Inferior parietal cortex (tissue), 1 donor: ENCODE results near the gene DCDC2.
"Not testable (repeated sequence)": the region's sequence is repeated elsewhere in the genome, so short reads cannot be mapped to it uniquely, and the experiment has no call there.

Source experiments
- DNase-seq: peaks from one replicate; pipeline ENCODE4 v3.0.0-alpha.2; 2016; ENCODE audit errors: extremely low spot score

The DCDC2 gene

DNA sequence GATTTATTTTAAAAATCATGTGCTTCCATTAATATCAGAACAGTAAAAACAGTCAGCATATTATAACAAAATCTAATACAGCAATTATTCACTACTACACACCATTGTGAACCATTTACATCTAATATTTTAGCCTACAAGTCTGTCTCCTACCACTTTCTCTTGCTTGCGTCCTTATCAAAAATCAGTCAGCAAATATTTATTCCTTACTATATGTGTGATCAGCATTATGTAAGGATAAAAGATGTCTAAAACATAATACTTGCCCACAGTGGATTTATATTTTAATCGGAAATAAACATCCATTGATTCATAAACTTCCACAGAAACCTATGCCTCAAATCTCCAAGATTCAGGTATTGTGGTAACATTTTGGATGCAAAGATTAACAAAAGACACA lies 132.0 kb downstream of the DCDC2 start:
- DNase-seq, result no peak

DNA sequence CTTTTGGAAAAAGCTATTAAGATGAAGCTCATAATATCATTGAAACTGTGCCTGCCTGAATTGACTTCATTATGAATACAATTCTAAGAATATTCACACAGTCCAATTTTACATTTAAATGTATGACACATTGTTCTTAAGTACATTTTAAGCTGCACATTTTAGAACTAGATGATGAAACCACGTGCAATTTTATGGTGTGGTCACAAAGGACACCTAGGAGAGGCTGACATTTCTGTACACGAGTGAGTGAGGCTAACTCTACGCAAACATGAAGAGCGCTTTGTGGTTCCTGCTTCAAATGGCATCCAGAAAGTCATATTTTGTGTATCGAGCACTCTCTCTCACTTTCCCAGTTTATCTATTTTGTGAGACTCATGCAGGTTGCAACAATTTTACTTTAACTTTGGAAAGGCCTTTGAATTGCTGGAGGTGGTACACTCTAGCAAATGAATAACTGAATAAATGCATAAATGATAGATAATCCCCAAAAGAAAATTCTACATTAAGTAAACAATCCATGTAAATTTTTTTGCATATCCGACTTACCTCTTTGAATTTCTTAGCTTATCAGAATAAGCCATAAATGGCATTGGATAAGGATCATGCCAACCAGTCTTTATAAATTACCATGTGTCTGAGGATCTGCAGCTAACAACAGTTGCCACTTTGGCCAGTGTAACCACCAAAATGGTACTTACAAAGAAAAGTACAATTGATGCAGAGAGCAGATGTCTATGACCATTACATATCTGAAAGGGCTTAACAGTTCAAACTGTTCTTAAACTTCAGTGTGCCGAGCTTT lies 134.5 kb downstream of the DCDC2 start:
- DNase-seq, result no peak

DNA sequence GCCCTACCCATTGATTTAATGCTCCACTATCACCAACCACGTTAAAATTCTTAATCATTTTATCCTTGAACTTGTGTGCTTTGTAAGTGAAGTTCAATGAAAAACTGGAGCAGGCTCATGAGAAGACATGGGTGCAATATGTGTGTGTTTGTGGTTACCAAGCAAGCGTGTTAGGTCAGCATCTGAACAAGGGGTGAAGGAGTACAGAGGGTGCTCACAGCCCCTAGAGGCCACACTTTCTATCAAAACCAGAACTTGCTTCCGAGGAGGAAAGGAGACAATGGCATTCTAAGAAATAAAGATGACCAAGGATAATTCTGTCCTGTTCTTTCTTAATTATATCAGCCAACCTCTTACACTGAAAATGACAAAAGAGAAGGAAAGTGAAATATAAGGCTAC lies 138.2 kb downstream of the DCDC2 start:
- DNase-seq, result no peak

DNA sequence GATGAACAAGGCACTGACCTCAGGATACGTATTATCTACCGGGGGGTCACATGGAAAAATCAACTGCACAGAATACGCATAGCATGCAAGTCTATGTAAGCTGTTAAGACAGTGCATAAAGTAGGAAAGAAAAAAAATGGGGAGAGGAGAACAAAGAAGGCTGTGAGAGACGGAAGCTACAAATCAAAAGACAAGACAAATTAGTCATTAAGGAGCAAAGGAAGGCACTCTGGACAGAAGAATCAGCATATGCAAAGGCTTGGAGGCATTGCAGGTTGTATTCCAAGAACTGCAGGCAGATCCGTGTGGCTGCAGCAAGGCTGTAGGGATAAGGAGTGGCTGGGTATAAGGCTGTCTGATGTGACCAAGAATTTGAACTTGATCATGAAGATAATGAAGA lies 142.9 kb downstream of the DCDC2 start:
- no peak for DNase-seq

DNA sequence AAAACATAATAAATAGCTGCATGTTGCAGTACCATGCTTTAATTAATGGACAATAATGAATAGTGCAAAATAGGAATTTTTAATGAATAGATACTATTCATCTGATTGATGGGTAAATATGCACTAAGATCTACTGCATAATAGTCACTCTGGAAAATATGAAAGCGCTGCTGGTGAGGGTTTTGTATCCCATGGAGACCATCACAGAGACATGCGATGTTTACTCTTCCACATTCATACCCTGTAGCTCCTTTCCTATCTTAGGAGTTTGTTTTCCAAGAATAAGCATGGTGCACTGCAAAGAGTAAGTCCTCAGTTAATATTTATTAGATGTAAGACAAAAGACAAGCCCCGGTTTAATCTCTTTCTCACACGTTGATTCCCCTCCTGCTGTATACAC lies 150.4 kb downstream of the DCDC2 start:
- no peak for DNase-seq

DNA sequence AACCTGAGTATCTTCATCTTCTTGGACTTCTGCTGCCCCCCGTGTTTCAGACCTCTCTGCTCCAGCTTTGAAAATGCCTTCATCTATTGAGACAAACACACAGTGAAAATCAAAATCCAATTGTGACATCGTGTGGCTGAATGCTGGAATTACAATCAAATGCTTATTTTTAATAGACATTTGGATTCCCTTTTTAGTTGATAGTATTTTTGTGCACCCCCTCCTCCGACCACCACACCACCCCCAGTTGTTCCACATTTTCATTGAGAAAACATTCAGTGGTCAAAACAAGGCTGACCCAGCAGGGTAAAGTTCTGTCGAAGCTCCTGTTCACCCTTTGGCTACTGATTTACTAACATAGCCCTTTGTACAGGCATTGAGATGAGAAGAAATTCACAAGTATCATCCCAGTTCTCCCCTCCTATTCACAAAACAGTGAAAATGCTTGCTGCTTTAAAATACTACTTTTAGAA lies 152.8 kb downstream of the DCDC2 start:
- DNase-seq, result peak; percentile 79

DNA sequence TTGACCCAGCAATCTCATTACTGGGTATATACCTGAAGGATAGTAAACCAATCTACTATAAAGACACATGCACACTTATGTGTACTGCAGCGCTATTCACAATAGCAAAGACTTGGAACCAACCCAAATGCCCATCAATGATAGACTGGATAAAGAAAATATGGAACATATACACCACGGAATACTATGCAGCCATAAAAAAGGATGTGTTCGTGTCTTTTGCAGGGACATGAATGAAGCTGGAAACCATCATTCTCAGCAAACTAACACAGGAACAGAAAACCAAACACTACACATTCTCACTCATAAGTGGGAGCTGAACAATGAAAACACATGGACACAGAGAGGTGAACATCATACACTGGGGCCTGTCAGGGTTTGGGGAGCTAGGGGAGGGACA lies 153.7 kb downstream of the DCDC2 start:
- not testable (repeated sequence) for DNase-seq

DNA sequence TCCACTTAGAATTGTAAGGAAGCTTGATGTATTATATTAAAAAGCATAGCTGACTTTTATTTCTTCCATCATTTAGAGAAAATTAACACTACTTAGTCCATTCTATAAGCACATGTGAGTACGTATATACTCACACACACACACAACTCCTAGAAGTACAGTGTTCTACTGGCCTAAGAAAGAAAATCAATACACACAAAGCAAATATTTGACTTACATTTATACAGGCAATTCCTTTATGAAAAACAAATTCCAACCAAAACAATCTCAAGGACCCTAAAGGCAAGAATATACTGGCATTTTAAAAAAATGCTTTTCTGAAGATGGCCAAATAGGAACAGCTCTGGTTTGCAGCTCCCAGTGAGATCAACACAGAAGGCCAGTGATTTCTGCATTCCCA lies 160.0 kb downstream of the DCDC2 start:
- no peak for DNase-seq

DNA sequence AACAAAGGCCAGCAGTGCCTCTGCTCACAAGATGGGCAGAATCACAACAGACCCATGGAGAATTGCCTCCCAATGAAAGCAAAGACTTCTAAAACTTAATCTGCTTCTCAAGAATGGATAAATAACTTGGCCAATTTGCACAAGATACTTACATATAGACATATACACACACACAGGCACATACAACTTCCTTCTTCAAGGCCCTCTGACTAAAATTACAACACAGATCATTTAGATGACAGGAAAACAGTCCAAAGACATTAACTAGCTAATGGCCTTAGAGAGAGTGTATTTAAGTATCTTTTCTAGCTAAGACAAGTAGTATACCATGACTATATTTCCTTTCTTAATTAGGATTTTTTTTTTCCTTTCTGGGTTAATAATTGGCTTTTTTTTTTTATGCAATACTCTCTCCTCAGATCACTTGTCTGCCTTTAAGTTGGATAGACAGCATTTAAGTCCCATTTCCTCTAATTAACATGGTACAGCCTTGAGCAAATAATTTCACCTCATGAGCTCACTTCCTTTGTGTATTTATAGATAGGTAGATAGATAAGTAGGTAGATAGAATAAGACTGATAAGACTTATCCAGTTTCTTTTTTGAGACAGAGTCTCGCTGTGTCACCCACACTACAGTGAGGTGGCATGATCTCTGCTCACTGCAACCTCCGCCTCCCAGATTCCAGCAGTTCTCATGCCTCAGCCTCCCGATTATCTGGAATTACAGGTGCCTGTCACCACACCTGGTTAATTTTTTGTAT lies 161.8 kb downstream of the DCDC2 start:
- no peak for DNase-seq

DNA sequence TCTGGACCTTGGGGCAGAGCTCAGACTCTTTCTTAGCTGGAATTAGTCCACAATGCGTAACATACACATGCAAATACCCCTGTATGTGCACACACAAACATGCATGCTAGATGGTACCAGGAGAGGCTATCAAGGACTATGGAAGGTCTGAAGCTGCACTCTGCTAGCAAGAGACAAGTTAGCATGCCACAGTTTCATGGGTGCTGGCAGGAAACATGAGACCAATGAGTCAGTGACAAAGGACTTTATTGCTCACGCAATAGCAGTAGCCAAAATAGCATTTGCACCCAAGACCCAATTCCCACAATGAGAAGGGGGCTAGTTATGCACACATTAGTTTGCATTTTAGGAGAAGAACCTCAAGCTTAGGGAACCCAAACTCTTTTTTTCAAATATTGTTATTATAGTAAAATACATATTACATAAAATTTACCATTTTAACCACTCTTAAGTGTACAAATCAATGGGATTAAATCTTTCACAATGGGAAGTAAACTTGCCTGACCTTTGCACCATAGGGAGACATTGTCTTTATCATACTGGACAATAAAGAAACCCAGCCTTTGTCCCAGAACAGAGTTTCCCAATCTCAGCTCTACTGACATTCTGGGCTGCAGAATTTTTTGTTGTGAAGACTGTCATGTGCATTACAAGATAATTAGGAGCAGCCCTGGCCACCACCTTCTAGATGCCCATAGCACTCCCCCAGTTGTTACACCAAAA lies 162.7 kb downstream of the DCDC2 start:
- DNase-seq, result no peak

DNA sequence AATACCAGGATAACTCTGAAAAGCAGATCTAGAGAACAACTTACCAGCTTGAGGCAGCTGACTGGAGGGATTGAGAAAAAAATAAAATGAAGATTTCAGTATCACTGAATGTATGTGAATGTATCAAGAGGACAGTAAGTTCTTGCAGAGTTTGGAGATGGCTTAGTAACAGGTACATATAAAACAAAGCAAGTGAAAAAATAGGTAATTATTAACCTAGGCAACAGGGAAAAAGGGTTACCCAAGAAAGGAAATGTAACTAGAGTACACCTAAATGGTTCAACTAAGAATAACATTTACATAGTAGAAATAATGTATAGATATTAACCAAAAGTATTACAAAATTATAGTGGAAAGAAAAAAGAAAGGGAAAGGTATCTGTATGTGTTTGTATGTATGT lies 164.5 kb downstream of the DCDC2 start:
- DNase-seq, result no peak

DNA sequence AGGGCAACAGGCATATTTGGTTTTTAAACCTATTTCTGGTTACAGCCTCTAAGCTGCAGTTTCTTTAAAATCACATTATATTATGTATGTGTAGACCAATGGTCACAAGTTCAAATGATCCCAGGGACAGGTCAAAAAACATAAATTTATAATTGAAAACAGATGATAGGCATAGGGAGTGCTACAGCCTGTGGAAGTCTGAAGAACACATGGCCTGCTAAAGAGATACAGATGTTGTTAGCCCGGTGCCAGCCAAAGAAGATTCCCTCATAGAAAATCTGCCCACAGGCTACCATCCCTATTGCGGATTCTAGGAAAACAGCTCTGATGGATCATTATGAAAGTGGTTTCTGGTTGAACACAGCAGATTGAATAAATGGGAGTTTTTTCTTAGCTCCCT lies 166.5 kb downstream of the DCDC2 start:
- DNase-seq, result no peak

DNA sequence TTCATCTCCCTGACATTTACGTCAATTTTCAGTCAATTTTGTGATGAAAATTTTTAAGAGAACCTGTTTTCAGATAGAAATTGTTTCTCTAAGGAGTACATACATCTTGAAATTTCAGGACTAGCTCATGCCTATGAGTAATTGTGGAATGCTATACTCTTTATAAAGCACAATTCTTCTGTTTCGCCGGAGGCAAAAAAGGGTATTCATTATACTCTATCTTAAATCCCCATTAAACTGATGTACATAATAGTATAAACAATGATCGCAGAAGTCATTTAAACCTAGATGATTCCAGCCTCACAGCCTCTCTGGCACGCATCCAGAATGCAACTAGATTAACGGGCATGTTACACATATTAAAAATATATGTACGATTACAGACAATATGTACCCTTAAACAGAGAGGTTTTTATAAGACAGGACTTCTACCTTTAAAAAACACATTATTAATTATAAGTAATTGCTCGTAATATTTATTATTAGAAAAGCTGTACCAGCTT lies 169.2 kb downstream of the DCDC2 start:
- DNase-seq, result no peak

DNA sequence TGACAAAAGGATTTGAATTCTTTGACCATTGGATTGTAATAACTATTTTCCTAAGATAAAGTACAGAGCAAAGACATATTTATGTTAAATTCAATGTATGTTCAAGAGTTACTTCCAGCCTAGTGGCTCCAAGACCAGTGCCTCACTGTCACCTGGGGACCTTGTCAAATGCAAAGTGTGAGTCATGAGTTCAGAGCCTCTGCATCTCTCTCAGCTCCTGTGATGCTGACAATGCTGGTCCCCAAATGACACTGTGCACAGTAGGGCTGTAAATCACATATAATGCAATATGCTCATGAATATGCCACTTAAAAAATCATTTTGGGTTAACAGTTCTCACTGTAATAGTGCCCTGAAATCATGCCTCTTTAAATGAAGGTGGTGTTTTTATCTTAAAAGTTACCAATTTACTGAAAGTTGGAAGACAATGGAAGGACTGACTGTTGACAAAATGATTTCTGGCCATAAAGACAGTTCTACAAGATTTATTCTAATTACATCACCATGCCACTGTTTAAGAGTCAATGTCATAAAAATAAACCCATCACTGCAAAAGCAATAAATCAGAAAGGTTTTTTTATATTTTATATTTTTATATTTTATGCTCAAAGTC lies 169.8 kb downstream of the DCDC2 start:
- DNase-seq, result no peak

DNA sequence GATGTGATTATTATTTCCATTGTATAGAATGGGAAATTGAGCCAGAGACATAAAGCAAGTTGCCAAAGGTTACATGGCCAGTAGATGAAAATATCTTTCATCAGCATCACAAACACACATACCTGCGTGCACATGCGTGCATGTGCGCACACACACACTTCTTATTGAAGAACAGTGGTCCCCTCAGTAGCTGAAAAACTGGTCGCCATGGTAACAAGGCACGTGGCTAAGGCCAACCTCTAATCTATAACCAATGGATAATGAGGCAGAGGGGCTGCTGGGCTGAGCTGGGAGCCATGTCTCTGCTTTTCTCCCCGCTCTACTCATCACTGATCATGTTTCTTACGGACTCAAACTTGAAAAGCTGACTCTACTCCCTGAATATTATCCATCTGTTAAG lies 171.5 kb downstream of the DCDC2 start:
- DNase-seq, result no peak

DNA sequence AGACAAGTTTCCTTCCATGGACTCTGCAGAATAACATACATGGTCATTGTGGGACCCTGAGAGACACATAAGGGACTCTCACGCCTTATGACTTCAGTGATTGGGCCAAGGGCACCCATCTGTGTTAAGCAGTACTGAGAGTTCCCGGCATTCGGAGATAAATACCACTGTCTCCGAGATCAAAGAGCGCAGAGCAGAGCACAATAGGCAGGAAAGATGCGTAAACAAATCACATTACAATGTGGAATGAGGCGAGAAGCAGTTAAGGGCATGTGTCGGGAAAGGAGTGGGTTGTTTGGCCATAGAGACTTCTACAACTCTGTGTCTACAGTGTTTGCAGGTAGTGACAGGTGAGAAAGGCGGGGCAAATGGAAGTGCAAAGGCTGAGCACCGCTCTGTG lies 174.3 kb downstream of the DCDC2 start:
- no peak for DNase-seq

DNA sequence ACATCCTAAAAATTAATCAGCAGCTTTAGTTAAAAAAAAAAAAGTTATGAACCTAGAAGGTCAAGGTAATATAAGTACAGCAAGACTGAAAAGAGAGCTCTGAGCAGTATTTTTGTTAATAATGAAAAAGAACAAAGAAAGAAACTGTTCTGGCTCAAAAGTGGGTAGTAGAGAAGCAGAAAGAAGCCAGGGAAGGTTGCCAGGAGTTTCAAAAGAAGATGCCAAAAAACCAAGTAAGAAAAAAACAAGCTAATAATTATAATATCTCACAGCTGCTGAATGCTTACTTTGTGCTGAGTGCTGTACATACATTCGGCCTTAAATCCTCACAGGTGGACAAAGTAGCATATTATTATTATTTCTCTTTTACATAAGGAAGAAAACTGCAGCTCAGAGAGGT lies 200.0 kb downstream of the DCDC2 start:
- DNase-seq, result no peak

DNA sequence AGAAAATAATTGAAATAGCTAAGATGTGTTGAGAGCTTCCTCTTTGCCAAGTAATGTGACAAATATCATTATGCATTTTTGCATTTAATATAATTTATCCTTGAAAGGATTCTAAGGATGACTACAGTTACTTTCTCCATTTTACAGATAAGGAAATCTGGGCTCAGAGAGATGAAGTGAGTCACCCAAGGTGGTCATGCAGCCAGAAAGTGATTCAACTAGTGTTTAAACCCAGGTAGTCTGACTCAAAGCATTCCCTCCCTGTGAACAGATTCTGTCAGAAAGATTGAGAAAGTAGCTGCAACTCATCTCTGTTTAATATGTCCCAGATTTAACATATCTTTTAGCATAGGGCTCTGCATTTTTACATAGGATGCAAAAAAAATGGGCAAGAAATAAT lies 203.7 kb downstream of the DCDC2 start:
- DNase-seq, result no peak

DNA sequence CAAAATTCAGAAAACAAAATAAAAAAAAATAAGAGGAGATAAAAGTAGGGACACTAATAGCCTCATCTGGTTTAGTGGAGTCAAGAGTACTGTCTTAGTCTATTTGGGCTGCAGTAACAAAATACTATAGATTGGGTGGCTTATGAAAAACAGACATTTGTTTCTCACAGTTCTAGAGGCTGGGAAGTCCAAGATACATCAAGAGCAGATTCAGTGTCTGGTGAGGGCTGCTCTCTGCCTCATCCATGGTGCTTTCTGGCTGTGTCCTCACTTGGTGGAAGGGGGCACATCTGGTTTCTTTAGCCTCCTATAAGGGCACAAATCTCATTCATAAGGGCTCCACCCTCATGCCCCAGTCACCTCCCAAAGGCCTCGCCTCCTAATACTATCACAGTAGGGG lies 205.8 kb downstream of the DCDC2 start:
- DNase-seq, result no peak

DNA sequence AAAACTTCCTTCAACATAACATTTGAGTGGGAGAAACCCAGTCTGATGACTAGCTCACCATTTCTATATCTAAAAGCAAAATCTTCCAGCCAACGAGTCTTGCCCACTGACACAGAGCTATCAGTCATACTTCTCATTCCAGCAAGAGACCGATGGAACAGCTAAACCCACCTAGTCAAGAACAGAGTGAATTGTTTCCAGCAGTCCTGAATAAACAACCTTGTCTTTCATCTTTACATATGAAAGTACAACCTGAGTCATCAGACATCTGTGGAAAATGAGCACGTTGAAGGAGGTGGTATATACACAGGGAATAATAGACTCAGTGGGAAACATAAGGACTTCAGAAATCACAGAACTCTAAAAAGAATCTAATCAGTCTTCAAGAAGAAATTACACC lies 208.0 kb downstream of the DCDC2 start:
- DNase-seq, result no peak

DNA sequence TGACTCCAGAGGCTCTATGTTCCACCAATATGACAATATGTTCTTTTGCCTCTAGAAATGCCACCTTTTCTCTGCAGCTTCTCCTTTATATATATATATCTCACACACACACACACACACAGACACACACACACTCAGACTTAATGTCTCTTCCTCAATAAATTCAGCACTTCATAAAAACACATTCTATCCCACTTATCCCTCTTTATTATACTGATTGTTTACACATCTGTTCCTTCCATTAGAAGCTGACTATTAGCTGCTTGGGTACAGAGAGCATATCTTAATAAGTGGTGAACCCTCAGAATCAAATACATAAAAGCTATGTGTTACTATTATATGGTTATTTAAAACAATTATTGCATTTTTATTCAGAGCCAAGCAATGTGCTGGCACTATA lies 208.6 kb downstream of the DCDC2 start:
- DNase-seq, result no peak

DNA sequence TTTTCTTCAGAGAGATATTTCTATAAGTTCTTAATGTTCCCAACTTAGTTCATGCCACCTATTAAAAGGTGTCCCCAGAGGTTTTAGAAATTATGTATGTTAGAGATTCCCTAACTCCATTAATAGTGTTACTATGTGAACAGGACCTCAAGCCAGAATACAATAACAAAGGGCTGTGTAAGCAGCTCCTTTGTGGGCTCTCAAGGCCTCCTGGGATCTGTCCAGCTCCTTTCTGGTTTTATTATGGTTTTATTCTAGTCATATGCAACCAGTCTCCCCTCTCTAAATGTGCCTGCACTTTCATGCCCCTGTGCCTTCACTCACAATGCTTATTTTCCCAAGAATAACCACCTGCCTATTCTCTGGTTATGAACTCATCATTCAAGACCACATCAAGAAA lies 209.2 kb downstream of the DCDC2 start:
- DNase-seq, result no peak
